GM21447 (cell line): Measurements from ENCODE around the gene USP13.

Experiments used
- ATAC-seq: cut with Tn5 transposase; IDR thresholded peaks from one replicate; pipeline ENCODE4 v1.9.1; 2021; ENCODE audit not compliant: unreplicated experiment

The USP13 gene

DNA sequence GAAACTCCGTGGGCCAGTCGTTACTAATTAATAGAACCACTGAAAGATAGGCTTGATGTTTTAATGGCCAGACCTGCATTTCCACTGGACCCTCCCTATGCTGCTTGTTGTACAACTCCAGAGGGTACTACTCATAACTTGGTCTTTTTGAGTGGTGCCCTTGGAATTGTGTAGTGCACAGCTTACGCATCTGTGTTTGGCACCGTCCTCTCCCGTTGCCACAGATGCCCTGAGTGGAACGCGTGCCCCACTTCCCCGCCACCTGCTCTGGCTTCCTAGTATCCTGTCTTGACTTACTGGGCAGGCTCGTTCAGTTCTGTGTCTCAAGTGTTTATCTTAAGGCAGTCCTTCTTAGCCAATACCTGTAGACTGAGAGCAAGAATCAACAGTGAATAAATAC is 78.7 kb downstream of the USP13 start:
- ATAC-seq, result no peak

DNA sequence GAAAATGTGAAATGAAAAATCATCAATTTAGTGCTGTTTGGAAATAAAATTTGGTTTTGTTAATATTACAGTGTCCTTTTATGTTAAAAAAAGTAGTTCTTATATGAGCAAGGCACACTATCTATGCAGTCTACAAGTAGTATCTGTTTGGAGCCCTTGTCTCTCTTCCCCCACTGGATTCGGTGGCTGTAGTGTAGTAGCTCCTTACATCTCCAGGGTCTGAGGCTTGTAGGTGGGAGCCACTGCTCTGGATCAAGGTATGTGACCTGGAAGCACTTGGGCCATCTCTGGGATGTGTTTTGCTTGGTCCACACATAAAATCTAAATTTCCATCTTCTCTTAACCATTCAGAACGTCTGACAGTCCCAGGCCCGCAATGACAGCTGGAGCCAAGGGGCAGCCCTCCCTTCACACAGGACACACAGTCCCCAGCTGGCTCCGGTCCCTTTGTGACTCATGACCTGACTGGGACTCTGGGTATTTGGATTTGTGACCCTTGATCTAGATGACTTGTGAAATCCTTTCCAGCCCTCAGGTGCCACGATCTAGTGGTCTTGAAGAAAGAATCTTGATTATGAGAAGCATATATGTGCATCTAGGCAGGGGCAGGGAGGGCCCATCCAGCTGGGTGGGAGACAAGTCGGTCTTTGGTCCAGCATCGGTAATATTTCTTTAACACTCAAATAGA is 80.0 kb downstream of the USP13 start:
- no peak for ATAC-seq

DNA sequence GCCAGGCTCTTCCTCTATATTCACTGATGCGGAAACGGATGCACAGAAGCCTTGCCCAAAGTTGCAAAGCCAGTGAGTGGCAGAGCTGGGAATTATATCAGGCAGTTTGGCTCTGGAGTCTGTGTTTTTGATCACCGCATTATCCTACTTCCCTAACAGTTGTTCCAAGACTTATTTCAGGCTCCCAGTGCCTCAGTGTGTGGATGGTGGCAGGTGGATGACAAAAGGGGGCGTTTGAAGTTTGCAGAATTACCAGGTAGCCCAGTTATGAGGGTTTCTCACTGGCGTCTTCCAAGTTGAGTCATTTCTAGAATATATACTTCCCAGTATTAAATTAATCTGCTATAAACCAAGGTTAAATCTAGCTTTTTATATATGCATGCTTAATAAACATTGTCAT is 81.0 kb downstream of the USP13 start:
- ATAC-seq, result no peak

DNA sequence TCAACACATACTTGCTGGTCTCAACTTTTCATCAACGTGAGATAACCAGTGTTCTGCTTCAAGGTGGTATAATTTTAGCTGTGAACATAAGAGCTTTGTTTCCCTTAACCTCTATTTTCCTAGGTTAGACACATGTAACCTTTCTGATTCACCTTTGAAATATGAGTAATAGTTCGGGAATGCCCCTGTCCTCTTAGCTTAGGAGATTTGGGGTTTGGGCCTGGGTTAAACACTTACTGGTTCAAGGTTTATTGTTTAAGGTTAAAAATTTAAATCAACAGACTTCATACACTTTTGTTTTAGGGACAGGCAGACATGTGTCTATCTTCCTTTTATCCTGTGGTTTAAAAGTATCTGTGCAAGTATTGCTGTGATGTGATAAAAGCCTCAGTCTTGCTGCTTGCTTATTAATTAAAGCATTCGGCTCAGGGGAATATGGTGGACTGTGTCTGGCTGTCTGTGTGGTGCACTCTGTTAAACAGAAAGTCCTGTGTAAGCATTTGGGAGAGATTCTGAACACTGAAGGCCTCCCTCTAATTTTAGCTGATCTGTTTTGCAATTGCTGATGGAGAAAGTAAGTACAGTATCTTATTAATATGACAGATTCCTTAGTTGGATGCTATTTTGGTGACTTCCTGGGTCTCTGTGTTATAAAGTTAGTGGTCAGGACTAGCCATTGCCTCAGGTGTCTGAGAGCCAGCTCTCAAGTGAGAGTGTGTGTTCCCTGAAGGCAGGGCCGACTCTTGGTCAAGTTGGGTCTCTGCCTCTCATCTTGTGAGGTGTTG is 81.8 kb downstream of the USP13 start:
- ATAC-seq, result no peak

DNA sequence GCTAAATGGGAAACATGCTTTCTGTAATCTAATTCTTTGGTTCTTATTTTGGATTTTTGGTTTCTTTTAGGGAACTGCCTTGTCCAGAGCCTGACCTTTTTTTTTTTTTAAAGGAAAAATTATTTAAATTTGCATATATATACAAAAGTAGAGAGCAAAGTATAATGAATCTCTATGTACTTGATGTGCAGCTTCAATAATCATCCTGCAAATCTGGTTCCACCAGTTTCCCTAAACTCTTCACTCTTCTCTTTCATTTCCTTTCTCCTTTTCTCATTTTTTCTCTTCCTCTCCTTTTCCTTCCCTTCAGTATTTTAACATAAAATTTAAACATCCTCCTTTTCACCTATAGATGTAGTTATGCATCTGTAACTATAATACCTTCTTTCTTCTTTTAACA is 82.5 kb downstream of the USP13 start:
- no peak for ATAC-seq

DNA sequence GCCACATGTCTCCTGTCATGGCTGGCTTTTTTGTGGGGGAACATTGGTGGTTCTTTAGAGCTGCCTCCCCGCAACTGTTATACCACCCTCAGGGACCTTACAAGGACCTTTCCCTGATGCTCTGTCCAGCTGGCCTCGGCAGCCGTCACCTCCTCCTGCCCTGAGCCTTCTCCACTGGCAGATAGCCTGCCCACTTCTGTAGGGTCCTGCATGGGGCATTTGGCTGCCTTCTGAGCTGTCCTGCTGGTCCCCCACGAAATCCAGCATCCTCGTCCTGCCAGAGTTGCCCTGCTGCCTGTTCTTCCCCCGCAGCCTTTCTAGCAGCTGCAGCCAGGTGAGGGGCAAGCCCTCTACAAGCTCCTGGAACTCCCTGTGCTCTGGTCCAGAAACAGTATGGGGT is 86.2 kb downstream of the USP13 start:
- ATAC-seq, result no peak

DNA sequence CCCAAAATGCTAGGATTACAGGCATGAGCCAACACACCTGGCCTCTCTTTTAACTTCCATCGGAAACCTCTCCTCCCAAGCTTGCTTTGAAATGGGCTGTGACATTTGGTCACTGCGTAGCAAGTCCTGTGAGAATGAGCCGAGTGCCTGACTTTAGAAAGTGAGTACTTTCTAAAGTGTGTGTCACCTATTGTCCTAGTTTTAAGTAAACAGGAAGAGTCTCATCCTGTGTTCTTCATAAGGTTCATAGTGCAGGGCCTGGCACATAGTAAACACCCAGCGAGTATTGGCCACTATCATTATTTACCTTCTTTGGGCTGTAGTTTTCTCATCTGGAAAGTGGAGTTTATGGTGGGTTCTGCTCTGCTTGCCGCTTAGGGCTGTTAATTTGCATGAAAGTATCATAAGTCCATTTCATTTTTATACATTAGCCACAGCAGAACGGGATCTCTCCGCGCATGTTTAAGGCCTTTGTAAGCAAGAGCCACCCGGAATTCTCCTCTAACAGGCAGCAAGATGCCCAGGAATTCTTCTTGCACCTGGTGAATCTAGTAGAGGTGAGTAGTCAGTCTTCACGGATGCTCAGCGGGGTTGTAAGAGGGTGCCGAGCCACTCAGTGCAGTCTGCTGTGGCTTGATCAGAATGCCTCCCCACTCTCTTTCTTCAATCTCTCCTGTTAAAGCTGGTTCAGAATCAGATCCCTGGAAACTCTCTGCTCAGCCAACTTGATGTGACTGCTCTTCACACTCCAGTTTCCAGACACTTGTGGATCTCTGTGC is 87.2 kb downstream of the USP13 start:
- ATAC-seq, result no peak

DNA sequence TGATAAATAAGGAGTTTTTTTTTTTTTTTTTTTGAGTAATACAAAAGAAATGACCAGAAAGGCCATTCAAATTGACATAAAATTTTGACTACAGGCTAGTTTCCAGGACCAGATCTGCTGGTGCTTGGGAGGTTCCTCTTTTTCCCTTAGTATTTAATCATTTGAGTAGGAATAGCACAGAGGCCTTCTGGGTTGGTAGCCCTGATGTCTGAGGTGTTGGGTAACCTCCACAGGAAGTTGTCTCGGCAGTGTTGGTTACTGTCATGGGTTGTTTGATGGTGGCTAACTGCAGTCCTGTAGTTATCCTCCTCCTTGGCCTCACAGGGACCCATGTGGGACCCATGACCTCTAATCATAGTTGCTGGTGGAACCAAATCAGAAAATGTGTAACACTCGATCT is 91.1 kb downstream of the USP13 start:
- no peak for ATAC-seq

DNA sequence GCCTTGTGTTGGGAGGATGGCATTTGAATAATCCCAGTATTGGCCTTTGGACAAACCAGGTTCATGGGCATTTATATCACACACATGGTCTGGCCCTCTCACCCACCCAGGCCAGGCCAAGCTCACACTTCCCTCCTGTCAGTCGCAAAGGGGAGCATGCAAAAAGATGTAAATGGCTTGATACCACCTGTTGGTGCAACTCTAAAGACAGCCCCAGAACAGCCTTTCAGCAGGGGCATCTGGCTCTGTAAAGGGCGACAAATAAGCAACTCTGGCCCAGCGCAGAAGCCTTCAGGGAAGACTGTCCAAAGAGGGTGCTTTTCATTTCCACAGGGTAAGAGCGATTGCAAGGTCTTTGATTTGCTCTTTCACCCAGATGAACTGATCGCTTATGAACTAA is 91.8 kb downstream of the USP13 start:
- no peak for ATAC-seq

DNA sequence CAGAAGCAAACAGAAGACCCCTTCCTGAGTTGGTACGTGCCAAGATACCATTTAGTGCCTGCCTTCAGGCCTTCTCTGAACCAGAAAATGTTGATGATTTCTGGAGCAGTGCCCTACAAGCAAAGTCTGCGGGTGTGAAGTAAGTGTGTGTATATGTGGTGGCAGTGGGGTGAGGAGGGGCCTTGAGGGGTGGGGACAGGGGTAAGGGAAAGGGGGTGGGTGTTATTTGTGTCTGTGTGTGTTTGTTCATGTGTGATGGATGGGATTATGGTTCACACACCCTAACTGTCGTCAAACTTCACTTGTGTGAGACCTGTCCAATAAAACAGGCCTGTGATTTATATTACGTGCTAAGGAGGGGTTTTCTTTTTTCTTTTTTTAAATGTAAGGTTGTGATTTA is 92.2 kb downstream of the USP13 start:
- ATAC-seq, result no peak

DNA sequence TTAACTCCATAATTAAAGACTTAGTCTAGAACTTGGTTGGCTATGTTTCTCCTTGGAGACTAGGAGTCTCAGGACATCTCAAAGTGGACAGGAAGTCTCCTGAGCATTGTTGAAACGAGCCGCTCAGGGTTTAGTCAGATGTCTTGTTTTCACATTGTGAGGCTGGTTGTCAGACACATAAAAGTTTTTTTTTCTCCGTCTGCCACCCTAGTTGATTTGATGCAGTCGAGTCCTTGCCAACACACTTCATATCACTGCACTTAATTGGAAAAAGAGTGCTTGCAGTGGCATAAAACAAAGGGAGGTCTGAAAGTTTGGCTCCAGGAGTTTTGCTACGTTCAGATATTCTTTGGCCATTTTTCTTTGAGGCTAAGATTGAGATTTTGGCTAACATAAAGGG is 92.9 kb downstream of the USP13 start:
- ATAC-seq, result no peak

DNA sequence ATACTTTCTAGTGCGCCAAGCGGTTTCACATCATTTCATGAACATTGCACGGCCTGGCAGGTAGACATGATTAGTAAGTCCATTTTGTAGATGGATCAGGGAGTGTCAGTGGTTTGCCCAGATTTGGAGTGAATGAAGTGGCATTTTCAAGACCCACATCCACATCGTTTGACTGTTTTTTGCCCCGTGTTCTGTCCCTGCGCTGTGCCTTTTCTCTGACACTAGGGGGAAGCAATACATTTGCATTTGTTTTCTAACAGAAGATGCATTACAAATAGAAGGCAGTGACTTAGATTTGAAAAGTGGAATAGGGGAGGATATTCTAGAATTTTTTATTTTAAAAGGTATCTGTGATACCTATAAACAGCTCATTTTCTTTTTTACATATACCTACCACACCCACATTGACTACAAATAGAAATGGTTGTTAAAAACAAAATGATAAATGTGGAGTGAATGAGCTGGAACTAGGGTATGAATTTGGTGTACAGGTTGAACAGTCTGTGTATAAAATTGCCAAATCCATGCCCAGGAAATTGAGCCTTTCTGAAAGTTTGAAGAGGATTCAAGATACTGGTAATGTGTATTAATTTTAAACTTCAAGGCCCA is 98.0 kb downstream of the USP13 start:
- no peak for ATAC-seq

DNA sequence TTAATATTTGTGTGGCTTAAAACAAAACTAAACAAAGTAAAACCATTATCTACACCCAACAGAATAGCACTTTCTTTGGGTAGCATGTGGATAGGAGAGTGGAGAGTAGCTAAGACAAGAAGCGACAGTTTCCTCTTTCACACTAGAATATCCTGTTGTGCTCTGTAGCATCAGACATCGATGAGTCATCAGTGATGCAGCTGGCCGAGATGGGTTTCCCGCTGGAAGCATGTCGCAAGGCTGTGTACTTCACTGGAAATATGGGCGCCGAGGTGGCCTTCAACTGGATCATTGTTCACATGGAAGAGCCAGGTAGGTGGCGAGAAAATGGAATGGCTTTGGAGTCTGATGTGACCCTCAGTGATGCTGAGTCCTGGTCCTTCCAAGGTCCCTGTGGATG is 108.1 kb downstream of the USP13 start:
- no peak for ATAC-seq

DNA sequence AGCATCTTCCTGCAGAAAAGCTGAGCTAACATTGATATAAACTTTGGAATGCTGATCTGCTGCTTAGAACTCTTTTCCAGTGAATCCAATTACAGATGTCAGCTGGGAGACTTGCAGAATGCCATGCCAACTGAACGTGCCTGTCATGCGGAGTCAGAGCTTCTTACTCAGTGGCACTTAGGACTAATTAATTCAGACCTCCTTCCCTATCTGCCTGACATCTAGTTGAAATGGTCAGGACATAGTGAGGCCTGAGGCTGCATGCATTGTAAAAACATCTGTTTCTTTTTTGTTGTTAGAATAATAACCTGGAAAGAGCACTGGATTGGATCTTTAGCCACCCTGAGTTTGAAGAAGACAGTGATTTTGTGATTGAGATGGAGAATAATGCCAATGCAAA is 112.6 kb downstream of the USP13 start:
- no peak for ATAC-seq

DNA sequence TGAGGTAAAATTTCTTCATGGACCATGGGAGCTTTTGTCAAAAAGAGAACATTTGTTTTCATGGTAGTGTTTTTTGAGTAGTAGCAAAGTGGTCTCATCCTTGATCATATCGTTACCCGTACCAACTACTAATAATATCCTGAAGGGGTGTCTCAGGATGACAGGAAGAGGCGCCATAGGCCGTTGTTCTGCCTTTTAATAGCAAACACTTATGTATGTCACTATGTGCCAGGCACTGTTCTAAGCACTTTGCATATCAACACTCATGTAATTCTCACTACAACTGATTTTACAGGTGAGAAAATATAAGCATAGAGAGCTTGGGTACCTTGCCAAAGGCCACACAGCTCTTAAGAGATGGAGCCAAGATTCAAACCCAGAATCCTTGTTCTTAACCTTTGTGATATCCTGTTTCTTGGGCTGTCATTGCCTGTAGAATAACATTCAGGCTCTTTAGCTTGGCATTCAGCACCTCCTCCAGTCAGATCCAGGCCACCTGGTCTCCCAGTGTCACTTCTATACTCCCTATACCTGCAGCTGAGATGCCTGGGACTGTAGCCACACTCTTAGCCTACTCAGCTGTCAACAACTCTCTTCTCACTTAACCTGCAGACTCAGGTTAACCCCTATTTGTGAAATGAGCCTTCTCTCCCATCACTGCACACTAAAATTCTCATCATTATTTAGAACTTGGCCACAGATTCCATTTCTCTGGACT is 113.7 kb downstream of the USP13 start:
- no peak for ATAC-seq

DNA sequence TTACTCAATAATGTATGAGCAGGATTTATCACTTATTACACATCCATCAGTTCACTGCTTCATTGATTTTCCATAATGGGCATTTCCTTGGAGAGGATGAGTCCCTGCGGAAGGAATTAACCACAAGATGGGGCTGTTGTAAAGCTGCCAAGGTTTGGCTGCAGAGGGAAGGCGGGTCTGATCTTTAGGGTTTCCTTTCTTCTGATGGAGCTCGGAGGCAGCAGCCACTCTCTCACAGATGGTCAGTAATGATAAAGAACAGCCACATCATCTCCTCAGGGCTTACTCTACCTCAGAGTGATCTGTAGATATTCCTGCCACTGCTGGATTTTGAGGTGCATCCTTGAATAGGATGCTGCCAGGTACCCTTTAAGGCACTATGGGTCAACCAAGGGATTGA is 115.2 kb downstream of the USP13 start:
- no peak for ATAC-seq

DNA sequence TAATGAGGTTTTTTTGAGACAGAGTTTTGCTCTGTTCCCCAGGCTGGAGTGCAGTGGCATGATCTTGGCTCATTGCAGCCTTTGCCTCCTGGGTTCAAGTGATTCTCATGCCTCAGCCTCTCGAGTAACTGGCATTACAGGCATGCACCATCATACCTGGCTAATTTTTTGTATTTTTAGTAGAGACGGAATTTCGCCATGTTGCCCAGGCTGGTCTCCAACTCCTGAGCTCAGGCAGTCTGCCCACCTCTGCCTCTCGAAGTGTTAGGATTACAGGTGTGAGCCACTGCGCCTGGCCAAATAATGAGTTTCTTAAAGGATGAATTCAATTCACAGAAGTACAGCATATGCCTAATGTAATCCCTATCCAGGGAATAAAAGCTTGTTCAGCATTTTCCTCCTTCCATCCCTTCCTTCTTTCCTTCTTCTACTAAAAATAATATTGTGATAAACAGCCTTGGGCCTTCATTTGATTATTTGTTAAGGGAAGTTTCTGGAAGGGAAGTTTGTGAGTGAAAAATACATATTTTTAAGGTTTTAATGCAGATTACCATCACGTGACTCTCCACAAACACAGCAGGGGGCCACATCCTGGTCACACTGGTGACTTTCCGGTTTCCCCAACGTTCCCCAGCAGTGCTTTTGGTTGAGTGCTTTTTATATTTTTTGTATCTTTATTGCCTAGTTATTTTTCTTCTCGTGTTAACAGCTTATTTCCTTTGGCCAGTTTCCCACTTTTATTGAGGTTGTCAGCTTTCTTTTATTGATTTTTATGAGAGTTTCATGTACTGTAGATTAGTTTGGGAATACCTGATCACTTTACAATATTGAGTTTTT is 116.8 kb downstream of the USP13 start:
- ATAC-seq, result no peak

DNA sequence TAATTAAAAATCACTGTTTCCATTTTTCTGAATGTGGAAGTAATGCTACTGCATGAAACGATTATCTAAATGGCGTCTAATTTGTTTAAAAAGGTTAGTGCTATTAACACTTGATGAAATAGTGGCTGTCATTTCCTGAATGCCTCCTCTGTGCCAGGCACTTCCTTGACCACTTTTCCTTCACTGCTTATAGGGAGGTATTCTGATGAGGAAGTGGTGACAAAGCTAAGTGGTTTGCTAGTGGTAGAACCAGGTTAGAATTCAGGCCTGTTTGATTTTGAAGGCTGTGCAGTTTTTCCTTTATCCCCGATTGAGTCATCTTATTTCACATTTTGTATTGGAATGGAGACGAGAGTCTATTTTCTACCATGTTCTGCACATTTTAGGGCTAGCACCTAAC is 119.0 kb downstream of the USP13 start:
- no peak for ATAC-seq

DNA sequence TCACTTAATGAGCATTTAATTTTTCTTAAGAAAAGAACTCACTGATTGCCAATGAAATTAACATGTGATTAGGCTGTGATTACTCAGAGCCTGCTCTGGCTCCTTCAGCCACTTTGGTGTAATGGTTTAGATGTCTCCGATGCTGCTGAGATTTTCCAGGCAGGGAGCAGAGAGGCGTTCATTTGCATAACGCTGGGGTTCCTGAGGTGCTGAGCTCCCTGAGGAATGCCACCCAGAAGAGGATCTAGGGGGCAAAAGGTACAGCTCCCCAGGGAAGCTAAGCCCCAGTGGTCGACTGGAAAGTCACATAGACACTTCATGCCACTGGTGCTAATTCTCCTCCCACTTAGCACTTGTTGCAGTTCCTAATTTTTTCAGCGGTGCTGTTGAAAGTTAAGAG is 119.5 kb downstream of the USP13 start:
- no peak for ATAC-seq
